ENCODE measurements around the gene FJX1.

FJX1 gene, protein sequence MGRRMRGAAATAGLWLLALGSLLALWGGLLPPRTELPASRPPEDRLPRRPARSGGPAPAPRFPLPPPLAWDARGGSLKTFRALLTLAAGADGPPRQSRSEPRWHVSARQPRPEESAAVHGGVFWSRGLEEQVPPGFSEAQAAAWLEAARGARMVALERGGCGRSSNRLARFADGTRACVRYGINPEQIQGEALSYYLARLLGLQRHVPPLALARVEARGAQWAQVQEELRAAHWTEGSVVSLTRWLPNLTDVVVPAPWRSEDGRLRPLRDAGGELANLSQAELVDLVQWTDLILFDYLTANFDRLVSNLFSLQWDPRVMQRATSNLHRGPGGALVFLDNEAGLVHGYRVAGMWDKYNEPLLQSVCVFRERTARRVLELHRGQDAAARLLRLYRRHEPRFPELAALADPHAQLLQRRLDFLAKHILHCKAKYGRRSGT

DNA sequence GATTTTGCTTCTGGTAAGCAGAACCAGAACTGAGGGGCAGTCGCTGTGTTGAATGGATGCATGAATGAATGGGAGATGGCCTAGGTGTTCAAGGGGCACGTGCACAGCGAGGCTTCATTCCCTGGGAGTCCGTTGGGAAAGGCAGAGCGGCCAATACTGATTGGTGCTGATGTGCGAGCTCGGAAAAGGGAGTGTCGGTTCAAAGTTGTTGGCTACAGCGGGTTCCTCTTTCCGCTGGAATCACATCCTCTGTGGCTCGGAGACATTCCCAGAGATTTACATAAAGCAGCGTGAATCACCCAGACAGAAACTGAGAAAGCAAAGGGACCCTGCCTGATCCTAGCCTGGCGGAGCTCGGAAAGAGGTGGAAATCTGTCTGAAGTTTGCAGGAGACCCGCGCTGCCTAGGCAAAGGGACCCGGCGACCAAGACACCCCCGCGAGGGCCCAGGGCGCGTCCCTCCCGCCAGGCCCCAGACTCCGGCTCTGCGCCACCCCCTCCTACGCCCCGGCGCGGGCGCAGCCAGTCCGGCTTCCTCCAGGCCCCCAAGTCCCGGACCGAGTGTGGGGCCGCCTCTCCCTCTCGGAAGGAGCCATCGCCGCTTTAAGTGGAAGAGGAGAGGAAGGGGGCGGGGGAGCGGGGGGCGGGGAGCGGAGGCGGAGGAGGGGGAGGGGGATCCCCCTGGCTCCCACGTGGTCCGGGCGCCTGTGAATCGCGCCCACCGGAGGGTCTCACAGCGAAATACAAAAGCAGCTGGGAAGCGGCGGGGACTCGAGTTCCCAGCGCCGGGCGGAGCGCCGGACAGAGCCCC is at the start of gene FJX1:
Gene FJX1, plus strand, starts transcription at position 774 of the 810 bp plus-strand sequence. CDS start 177 bp downstream, outside the sequence.
- no peak within 1 kb of the TSS for H3K27ac Mint-ChIP-seq
- H3K4me3 Mint-ChIP-seq = peak within 1 kb of the TSS; percentile 76 to 78
- H3K9me3 Mint-ChIP-seq = no peaks in the 10 kb centered on the region
- ATAC-seq (peak; percentile 59), DNase-seq (peak; percentile 24 to 42)
- peaks cover 85% of the 10 kb centered on the region for H3K27me3 Mint-ChIP-seq
- H3K4me1 Mint-ChIP-seq = peaks cover 17% of the 10 kb centered on the region

DNA sequence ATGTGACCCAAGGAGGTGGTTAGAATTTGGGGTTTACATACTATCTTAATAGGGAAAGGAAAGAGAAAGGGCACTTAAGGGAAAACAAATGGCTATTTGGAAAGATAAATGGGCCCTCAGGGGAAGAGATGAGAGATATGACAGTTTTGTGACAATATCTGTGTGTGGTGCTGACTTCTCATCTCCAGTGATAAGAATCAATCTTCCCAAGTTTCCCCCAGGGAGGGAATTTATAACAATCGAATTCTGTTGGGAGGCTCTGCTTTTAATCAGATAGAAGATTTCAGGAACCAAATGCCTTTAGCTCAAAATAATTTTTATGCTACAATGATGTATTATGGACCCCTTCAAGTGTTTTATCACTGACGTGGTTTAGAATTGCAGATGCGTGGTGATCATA is 46.6 kb upstream of the FJX1 start:
- Mint-ChIP-seq H3K4me1 (no peaks in the 10 kb centered on the region), H3K4me3 (no peak overlapping the region)
- DNase-seq = no peak

DNA sequence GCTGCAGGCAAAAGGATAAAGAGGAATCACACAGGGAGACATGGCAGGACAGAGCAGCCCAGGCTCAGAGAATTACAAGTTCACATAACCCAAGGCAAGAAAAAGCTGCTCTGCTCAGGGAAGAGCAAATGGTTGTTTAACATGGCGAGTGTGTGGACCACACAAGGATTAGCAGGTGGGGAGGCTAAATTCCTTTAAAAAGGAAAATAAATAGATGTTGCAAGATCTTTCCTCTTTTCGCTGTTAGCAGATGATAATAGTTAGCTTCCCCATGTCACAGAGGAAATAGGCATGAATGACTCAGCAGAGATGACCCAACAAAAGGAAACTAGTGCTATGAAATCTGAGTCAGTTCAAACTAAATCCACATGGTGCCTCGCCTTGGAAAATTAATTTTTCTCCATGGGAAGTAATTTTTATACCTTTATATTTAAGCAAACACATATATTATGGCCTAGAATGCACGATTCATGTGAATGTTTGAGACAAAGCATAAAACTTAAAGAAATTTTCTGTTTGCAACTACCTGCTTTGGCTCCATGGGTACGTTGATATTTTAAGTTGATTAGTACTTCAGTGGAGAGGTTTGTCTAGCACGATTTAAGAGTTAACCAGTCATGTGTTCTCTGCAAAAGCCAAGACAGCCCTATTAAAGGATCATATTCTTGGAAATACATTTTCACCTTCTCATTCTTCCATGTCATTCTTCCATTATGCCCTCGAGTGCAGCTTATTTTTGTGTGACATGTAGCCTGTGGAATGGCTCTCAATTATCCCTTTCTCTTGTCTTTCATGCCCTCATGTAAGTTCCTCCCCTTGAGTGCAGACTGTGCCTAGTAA is 38.5 kb upstream of the FJX1 start:
- ATAC-seq (no peak), DNase-seq (no peak)
- no peaks in the 10 kb centered on the region for H3K9me3 Mint-ChIP-seq
- peaks cover 51% of the 10 kb centered on the region for H3K27me3 Mint-ChIP-seq
- no peaks in the 10 kb centered on the region for H3K4me1 Mint-ChIP-seq
- no peak overlapping the region for H3K4me3 Mint-ChIP-seq
- no peak overlapping the region for H3K27ac Mint-ChIP-seq

More for the DNA sequence above, 46.6 kb upstream of the FJX1 start:
- Mint-ChIP-seq H3K27ac (no peak overlapping the region), H3K9me3 (peaks cover 9 to 14% of the 10 kb centered on the region in 2 donors), H3K27me3 (peaks cover 46% of the 10 kb centered on the region)
- ATAC-seq = no peak

DNA sequence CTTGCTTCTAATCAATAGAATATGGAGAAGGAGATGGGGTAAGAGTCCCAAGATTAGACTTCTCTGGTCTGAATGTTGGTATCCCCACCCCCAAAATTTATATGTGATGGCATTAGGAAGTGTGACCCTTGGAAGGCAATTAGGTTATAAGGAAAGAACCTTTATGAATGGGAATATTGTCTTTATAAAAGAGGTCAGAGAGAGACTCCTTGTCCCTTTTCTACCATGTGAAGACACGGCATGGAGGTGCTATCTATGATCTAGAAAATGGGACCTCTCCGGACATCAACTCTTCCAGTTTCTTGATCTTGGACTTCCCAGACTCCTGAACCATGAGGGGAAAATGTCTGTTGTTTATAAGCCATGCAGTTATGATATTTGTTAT is 37.9 kb upstream of the FJX1 start:
- peaks cover 52% of the 10 kb centered on the region for H3K27me3 Mint-ChIP-seq
- H3K27ac Mint-ChIP-seq = no peak overlapping the region
- DNase-seq (no peak), ATAC-seq (no peak)
- H3K9me3 Mint-ChIP-seq = no peaks in the 10 kb centered on the region
- H3K4me3 Mint-ChIP-seq = no peak overlapping the region
- no peaks in the 10 kb centered on the region for H3K4me1 Mint-ChIP-seq

DNA sequence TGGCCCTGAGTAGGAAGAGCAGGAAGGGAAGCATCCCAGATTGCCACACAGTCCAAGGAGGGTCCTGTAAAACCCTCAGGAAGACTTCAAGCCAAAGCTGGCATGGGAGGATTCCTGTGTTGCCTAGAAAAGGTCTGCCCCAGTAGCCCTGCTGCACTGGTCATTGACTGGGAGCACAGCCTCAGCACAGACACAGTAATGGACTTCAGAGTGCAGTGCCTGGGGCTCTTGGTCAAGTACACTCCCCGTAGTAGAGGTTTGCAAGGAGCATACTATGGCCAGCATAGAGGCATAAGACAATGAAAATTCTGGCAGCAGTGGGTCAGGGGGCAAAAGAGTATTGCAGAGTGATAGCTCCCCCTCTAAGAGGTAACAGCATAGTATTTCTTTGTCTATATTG is 36.2 kb upstream of the FJX1 start:
- peaks cover 56% of the 10 kb centered on the region for H3K27me3 Mint-ChIP-seq
- no peak for ATAC-seq
- H3K9me3 Mint-ChIP-seq = no peaks in the 10 kb centered on the region
- no peaks in the 10 kb centered on the region for H3K4me1 Mint-ChIP-seq
- no peak for DNase-seq
- H3K27ac Mint-ChIP-seq = no peak overlapping the region
- no peak overlapping the region for H3K4me3 Mint-ChIP-seq

DNA sequence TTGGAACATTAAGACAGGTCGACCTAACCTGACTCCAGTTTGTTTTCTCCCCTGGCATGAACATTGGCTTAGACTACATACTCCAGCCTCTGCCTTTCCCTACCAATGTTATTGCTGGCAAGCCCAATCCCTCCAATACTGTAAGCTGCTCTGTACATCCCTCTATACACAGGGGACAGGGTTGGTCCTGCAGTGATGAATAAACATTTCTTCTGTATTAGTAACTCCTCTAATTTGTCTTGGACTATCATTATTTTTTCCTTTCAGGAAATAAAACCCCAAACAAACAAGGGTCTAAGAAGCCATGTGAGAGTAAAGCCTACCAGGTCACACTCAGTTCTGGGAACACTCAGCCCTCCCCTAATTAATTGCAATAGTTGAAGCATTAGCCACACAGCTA is 35.1 kb upstream of the FJX1 start:
- no peak for ATAC-seq
- Mint-ChIP-seq H3K27me3 (peaks cover 67% of the 10 kb centered on the region), H3K9me3 (no peaks in the 10 kb centered on the region), H3K4me3 (no peak overlapping the region), H3K27ac (no peak overlapping the region), H3K4me1 (no peaks in the 10 kb centered on the region)
- no peak for DNase-seq

DNA sequence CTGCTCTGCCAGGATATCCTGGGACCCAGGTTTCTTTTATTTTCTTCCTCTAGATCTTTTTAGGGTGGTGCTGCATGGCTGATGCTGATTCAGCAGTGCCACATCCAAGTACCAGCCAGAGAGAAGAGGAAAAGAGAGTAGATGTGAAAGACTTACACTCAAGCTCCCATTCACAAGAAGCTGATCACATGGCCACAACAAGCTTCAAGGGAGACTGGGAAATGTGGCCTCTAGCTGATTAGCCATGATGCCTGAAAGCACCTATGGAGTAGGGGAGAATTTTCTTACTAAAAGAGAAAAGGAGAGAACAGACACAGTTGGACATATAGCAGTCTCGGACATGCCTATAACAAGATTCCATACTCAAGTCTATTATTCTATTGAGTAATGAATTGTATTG is 34.4 kb upstream of the FJX1 start:
- H3K27ac Mint-ChIP-seq = no peak overlapping the region

DNA sequence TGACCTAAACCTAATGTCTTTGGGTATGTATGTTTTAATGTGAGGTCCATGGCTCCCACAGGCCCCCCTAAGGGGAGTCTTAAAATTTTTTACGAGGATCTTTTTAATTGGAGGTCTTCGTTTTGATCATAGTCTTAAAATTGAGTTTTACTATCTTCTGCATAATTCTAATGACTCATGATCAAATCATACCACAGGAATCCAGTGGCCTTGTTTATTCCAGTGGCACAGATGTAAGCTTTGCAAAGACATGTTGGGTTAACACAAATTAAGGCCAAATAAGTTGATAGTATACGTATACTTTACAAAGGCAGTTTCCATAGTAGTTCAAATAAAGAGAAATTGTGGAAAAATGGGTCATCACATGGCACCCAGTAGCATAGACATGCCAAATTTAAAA is 33.9 kb upstream of the FJX1 start:
- no peak for DNase-seq
- H3K4me3 Mint-ChIP-seq = no peak overlapping the region
- ATAC-seq = no peak

More for the DNA sequence above, 34.4 kb upstream of the FJX1 start:
- Mint-ChIP-seq H3K9me3 (no peaks in the 10 kb centered on the region), H3K4me3 (no peak overlapping the region), H3K4me1 (no peaks in the 10 kb centered on the region), H3K27me3 (peaks cover 75% of the 10 kb centered on the region)
- no peak for DNase-seq
- no peak for ATAC-seq

DNA sequence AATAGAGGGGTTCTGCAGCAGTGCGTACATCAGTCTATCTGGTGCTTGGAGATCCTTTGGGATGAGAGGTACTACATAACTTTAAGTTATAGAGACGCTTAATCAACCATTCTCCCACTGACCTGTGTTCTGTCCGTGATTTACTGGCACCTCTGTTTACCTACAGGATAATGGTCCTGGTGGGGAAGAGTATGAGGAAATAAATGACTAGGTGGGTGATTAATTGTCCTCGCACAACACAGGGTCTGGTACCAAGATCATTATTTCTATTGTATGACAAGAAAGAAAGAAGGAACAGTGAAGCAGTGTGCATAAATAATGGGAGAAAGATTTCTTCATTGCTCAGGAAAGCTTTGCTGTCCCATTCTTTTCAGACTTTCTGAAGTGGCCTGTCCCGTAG is 32.8 kb upstream of the FJX1 start:
- no peak overlapping the region for H3K4me3 Mint-ChIP-seq
- H3K9me3 Mint-ChIP-seq = no peaks in the 10 kb centered on the region
- peaks cover 85% of the 10 kb centered on the region for H3K27me3 Mint-ChIP-seq
- no peak for DNase-seq
- no peak overlapping the region for H3K27ac Mint-ChIP-seq
- no peaks in the 10 kb centered on the region for H3K4me1 Mint-ChIP-seq
- no peak for ATAC-seq

More for the DNA sequence above, 33.9 kb upstream of the FJX1 start:
- Mint-ChIP-seq H3K9me3 (no peaks in the 10 kb centered on the region), H3K4me1 (no peaks in the 10 kb centered on the region), H3K27me3 (peaks cover 79% of the 10 kb centered on the region), H3K27ac (no peak overlapping the region)

DNA sequence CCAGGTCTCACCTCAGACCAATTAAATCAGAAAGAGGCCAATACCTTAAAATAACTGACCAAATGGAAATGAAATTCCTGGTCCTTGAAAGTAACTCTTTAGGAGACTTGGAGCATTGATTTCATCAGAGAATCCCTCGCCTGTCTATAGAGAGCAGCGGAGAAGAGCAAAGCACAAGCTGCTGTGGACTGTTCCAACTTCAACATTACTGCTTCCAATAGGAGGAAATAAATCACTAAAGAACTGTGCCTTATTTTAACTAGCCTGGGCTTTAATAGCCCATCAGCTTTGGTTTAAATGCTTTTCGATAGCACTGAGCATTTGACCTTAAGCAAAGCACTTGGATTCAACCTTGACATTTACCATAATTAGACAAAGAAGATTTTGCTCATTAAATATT is 32.0 kb upstream of the FJX1 start:
- ATAC-seq (no peak), DNase-seq (no peak)
- Mint-ChIP-seq H3K27me3 (peaks cover 85% of the 10 kb centered on the region), H3K4me1 (no peaks in the 10 kb centered on the region), H3K27ac (no peak overlapping the region), H3K9me3 (no peaks in the 10 kb centered on the region), H3K4me3 (no peak overlapping the region)

DNA sequence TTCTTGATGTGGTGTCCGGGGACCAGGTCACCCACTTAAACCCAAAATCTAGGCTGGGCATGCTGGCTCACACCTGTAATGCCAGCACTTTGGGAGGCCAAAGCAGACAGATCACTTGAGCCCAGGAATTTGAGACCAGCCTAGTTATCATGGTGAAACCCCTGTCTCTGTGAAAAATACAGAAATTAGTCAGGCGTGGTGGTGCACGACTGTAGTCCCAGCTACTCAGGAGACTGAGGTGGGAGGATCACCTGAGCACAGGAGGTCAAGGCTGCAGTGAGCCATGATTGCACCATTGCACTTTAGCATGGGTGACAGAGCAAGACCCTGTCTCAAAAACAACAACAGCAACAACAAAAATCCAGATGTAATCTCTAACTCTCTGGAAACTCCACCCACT is 30.3 kb upstream of the FJX1 start:
- no peaks in the 10 kb centered on the region for H3K4me1 Mint-ChIP-seq
- ATAC-seq = no peak
- no peak for DNase-seq
- H3K4me3 Mint-ChIP-seq = no peak overlapping the region
- peak overlapping the region in 1 of 2 donors; percentile 1 for H3K27ac Mint-ChIP-seq
- peaks cover 75% of the 10 kb centered on the region for H3K27me3 Mint-ChIP-seq
- H3K9me3 Mint-ChIP-seq = no peaks in the 10 kb centered on the region

DNA sequence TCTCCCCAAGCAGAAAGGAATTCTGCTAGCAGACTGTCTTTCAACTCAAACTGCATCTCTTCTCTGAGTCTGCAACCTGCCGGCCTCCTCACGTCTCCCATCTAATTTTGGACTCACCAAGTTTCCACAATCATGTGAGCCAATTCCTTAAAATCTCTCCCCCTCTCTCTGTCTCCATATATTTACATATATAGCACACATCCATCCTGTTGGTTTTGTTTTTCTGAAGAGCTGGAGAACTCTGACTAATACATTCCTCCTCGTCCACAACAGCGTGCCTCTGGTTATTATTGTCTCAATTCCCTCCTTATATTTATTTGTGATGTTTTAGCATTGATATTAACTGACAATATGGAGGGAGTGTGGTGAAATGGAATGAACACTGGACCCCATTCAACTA is 29.6 kb upstream of the FJX1 start:
- no peaks in the 10 kb centered on the region for H3K4me1 Mint-ChIP-seq

DNA sequence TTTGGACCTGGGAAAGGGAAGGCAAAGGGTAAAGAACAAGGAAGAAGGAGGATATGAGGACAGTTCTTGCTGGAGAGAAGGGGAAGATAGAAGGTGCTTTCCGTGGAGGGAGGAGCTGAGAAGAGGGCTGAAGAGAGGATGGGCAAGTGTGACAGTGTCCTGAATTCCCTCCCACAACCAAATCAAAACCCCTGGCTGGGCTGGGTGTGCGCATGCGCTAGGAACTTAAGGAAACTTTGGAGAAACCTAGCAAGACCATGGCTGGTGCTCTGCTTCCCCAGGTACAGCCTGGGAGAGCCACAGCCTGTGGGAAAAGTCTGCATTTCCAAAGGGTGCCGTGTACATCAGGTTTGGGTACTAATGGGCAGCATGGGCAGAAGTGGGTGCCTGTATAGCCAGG is 29.0 kb upstream of the FJX1 start:
- ATAC-seq = no peak
- no peak for DNase-seq
- H3K27ac Mint-ChIP-seq = no peak overlapping the region
- no peak overlapping the region for H3K4me3 Mint-ChIP-seq
- peaks cover 63% of the 10 kb centered on the region for H3K27me3 Mint-ChIP-seq
- H3K9me3 Mint-ChIP-seq = no peaks in the 10 kb centered on the region
- H3K4me1 Mint-ChIP-seq = no peaks in the 10 kb centered on the region

More for the DNA sequence above, 29.6 kb upstream of the FJX1 start:
- Mint-ChIP-seq H3K9me3 (no peaks in the 10 kb centered on the region), H3K27ac (no peak overlapping the region), H3K27me3 (peaks cover 68% of the 10 kb centered on the region), H3K4me3 (no peak overlapping the region)
- DNase-seq = no peak
- no peak for ATAC-seq

DNA sequence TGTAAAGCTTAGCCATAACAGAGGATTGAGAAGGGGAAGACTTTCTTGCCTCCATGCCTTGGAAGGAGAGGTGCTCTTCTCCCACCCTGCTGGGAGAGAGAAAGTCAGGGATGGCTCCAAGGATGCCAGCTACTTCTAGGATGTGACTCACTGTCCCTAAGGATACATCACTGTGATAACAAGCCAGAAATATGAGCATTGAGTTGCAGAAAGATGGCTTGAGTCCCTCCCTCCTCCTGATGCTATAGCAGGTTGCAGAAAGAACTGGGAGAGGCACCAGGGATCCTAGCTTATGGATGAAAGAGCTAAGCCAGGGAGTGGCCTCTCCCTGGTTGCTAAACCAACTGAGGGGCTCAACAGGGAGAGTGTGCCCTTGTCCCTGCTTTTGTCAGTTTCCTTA is 27.8 kb upstream of the FJX1 start:
- DNase-seq = no peak
- H3K4me1 Mint-ChIP-seq = no peaks in the 10 kb centered on the region

DNA sequence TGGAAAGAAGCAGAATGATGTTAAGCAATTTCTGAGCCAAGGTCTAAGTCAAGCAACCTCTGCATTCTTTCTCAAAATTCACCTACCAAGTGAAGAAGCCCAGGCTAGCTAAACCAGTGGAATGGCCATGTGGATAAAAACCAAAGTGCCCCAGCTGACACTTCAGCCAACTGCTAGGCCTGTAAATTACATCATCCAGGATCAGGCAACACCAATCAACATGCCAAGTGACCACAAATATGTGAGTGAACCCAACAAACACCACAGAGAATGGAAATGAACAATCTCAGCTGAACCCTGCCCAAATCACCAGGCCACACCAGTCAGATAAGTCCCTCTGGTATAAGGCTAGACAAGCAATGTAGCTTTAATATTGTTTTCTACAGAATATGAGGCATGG is 25.1 kb upstream of the FJX1 start:
- DNase-seq = no peak
- H3K27me3 Mint-ChIP-seq = peaks cover 65% of the 10 kb centered on the region

More for the DNA sequence above, 27.8 kb upstream of the FJX1 start:
- Mint-ChIP-seq H3K27ac (no peak overlapping the region), H3K4me3 (no peak overlapping the region), H3K9me3 (no peaks in the 10 kb centered on the region), H3K27me3 (peaks cover 63% of the 10 kb centered on the region)
- ATAC-seq = no peak

More for the DNA sequence above, 25.1 kb upstream of the FJX1 start:
- Mint-ChIP-seq H3K27ac (no peak overlapping the region), H3K4me1 (peaks cover 2% of the 10 kb centered on the region), H3K4me3 (no peak overlapping the region), H3K9me3 (no peaks in the 10 kb centered on the region)
- ATAC-seq = no peak

All from stimulated activated naive CD8-positive, alpha-beta T cell treated with anti-CD3 and anti-CD28 coated beads, Interleukin-15, amount 100 ng/mL, for 72 hours (primary cell).